Esophagus (tissue), 2 donors: Measurements from ENCODE around the gene NMD3. TPM values are rescaled to one million over a fixed set of nuclear protein-coding genes. Genes with fewer than 3 reads are reported as not detected.

Experiments used
- H3K27ac ChIP-seq, 2 donors: one replicate each; pipeline ENCODE4 v1.5.1; 2013; ENCODE audit warnings: low read depth in 2 of 2, mild to moderate bottlenecking in 2 of 2, inconsistent platforms in 1 of 2, low read length in 1 of 2, moderate library complexity in 1 of 2
- H3K27me3 ChIP-seq, 2 donors: one replicate each; pipeline ENCODE4 v1.6.1; 2013; ENCODE audit warnings: low read length in 2 of 2, control low read depth in 1 of 2, mild to moderate bottlenecking in 1 of 2; ENCODE audit not compliant: insufficient read depth in 2 of 2, control insufficient read depth in 1 of 2
- H3K36me3 ChIP-seq, 2 donors: one replicate each; pipeline ENCODE4 v1.6.1; 2013; ENCODE audit warnings: low read length in 1 of 2; ENCODE audit not compliant: control insufficient read depth in 2 of 2, insufficient read depth in 2 of 2
- H3K4me1 ChIP-seq, 2 donors: one replicate each; pipeline ENCODE4 v1.6.1; 2013; ENCODE audit warnings: low read length in 1 of 2; ENCODE audit not compliant: control insufficient read depth in 2 of 2, insufficient read depth in 2 of 2
- H3K4me3 ChIP-seq, 2 donors: one replicate each; pipeline ENCODE4 v1.5.1; 2013; ENCODE audit warnings: low read length in 2 of 2, mild to moderate bottlenecking in 2 of 2, low read depth in 1 of 2, moderate library complexity in 1 of 2
- H3K9me3 ChIP-seq, 2 donors: one replicate each; pipeline ENCODE4 v1.6.1; 2013; ENCODE audit warnings: mild to moderate bottlenecking in 2 of 2, low read depth in 1 of 2, low read length in 1 of 2, moderate library complexity in 1 of 2; ENCODE audit not compliant: control insufficient read depth in 2 of 2, insufficient read depth in 1 of 2
- WGBS, 2 donors: extraction: QIAGEN DNeasy Blood & Tissue Kit; methylation state at CpG; one replicate each; pipeline ENCODE4 v1.1.7; 2013; 5-methylcytosine and 5-hydroxymethylcytosine counted together
- polyA plus RNA-seq, 2 donors: library from polyadenylated mRNA; stranded (reverse); fragments of 200-250 nt; gene quantifications; one replicate each; pipeline ENCODE4 v1.2.3, GENCODE V29; 2013
- donor health status: healthy with polysubstance abuse.
- donor health status: Bipolar disorder and iron deficiency.

NMD3 gene
- polyA plus RNA-seq, 2 donors = 13.3 to 19.7 TPM

- 96 to 97% methylated on average over 5 of the region's 5 CpGs for WGBS, 2 donors
- Histone ChIP-seq H3K4me3 (no peak overlapping the region), H3K27me3 (no peaks in the 10 kb centered on the region), H3K36me3 (peaks cover 0 to 5% of the 10 kb centered on the region in 2 donors), H3K4me1 (no peaks in the 10 kb centered on the region), H3K27ac (no peak overlapping the region), H3K9me3 (no peaks in the 10 kb centered on the region)
Observed at GRCh38 chr3:161252143-161252542, 31.0 kb downstream of the NMD3 start.

- 60 to 75% methylated on average over 1 of the region's 1 CpG for WGBS, 2 donors
- H3K36me3 ChIP-seq = peaks cover 0 to 3% of the 10 kb centered on the region in 2 donors
- no peaks in the 10 kb centered on the region for H3K27me3 ChIP-seq
- H3K9me3 ChIP-seq = no peaks in the 10 kb centered on the region
- no peak overlapping the region for H3K4me3 ChIP-seq
- H3K4me1 ChIP-seq = no peaks in the 10 kb centered on the region
- H3K27ac ChIP-seq = no peak overlapping the region
Observed at GRCh38 chr3:161253711-161254110, 32.6 kb downstream of the NMD3 start.

- WGBS, 2 donors = 56 to 59% methylated on average over 1 of the region's 1 CpG
- H3K27ac ChIP-seq = no peak overlapping the region
- H3K4me3 ChIP-seq = no peak overlapping the region
- H3K4me1 ChIP-seq = no peaks in the 10 kb centered on the region
- no peaks in the 10 kb centered on the region for H3K27me3 ChIP-seq
- H3K36me3 ChIP-seq = peaks cover 0 to 3% of the 10 kb centered on the region in 2 donors
- H3K9me3 ChIP-seq = no peaks in the 10 kb centered on the region
Observed at GRCh38 chr3:161254861-161255260, 33.8 kb downstream of the NMD3 start.

GRCh38 chr3:161263057-161263456, 41.9 kb downstream of the NMD3 start:
- peaks cover 0 to 2% of the 10 kb centered on the region in 2 donors for H3K36me3 ChIP-seq
- no peaks in the 10 kb centered on the region for H3K9me3 ChIP-seq
- H3K27ac ChIP-seq = no peak overlapping the region
- H3K4me1 ChIP-seq = no peaks in the 10 kb centered on the region
- 77 to 79% methylated on average over 3 of the region's 3 CpGs for WGBS, 2 donors
- no peak overlapping the region for H3K4me3 ChIP-seq
- no peaks in the 10 kb centered on the region for H3K27me3 ChIP-seq

- H3K27ac ChIP-seq = no peak overlapping the region
- 72 to 82% methylated on average over 1 of the region's 1 CpG for WGBS, 2 donors
Observed at GRCh38 chr3:161264852-161265251, 43.7 kb downstream of the NMD3 start.

GRCh38 chr3:161265916-161266571, 44.9 kb downstream of the NMD3 start:
- Histone ChIP-seq H3K4me1 (no peaks in the 10 kb centered on the region), H3K4me3 (no peak overlapping the region), H3K27me3 (no peaks in the 10 kb centered on the region), H3K36me3 (peaks cover 2% of the 10 kb centered on the region in 2 donors), H3K9me3 (no peaks in the 10 kb centered on the region), H3K27ac (no peak overlapping the region)
- 88 to 91% methylated on average over 5 of the region's 5 CpGs for WGBS, 2 donors

More at GRCh38 chr3:161264852-161265251, 43.7 kb downstream of the NMD3 start:
- H3K9me3 ChIP-seq = no peaks in the 10 kb centered on the region
- H3K4me1 ChIP-seq = no peaks in the 10 kb centered on the region
- no peak overlapping the region for H3K4me3 ChIP-seq
- H3K27me3 ChIP-seq = no peaks in the 10 kb centered on the region
- peaks cover 0 to 2% of the 10 kb centered on the region in 2 donors for H3K36me3 ChIP-seq

GRCh38 chr3:161266731-161267150, 45.6 kb downstream of the NMD3 start:
- Histone ChIP-seq H3K4me3 (no peak overlapping the region), H3K4me1 (no peaks in the 10 kb centered on the region), H3K27me3 (no peaks in the 10 kb centered on the region), H3K27ac (no peak overlapping the region), H3K36me3 (peaks cover 2 to 3% of the 10 kb centered on the region in 2 donors), H3K9me3 (no peaks in the 10 kb centered on the region)
- 33 to 51% methylated on average over 1 of the region's 1 CpG for WGBS, 2 donors

- Histone ChIP-seq H3K27ac (no peak overlapping the region), H3K27me3 (no peaks in the 10 kb centered on the region), H3K36me3 (peaks cover 2 to 3% of the 10 kb centered on the region in 2 donors), H3K4me3 (no peak overlapping the region), H3K9me3 (no peaks in the 10 kb centered on the region), H3K4me1 (no peaks in the 10 kb centered on the region)
- WGBS, 2 donors = 70 to 76% methylated on average over 3 of the region's 3 CpGs
Observed at GRCh38 chr3:161267646-161268045, 46.5 kb downstream of the NMD3 start.

- no peaks in the 10 kb centered on the region for H3K4me1 ChIP-seq
- H3K4me3 ChIP-seq = no peak overlapping the region
- H3K36me3 ChIP-seq = peaks cover 0 to 3% of the 10 kb centered on the region in 2 donors
- no peaks in the 10 kb centered on the region for H3K9me3 ChIP-seq
- no peak overlapping the region for H3K27ac ChIP-seq
- WGBS, 2 donors = 61 to 65% methylated on average over 3 of the region's 3 CpGs
- H3K27me3 ChIP-seq = no peaks in the 10 kb centered on the region
Observed at GRCh38 chr3:161268601-161269000, 47.5 kb downstream of the NMD3 start.

GRCh38 chr3:161270991-161271390, 49.9 kb downstream of the NMD3 start:
- H3K4me3 ChIP-seq = no peak overlapping the region
- H3K36me3 ChIP-seq = peaks cover 0 to 3% of the 10 kb centered on the region in 2 donors
- no peaks in the 10 kb centered on the region for H3K4me1 ChIP-seq
- H3K27ac ChIP-seq = no peak overlapping the region
- WGBS, 2 donors = 87 to 89% methylated on average over 4 of the region's 4 CpGs
- H3K9me3 ChIP-seq = no peaks in the 10 kb centered on the region
- no peaks in the 10 kb centered on the region for H3K27me3 ChIP-seq
